ENCODE measurements around the gene MYH7B.

GRCh38 chr20:34988191-34988540 is 32.5 kb downstream of the MYH7B start:
- TF ChIP-seq POLR2AphosphoS5 (IDR thresholded peaks at IDR 0.05; ENCODE audit: low read depth, low read length) (no peak), POLR2A (IDR thresholded peaks at IDR 0.05; ENCODE audit: low read depth, low read length) (no peak), PAX5 (IDR thresholded peaks at IDR 0.05; ENCODE audit: insufficient read depth, low read length, severe bottlenecking) (no peak)
